ENCODE results near the gene SLC30A10. TPM values are rescaled to one million over a fixed set of nuclear protein-coding genes. Genes with fewer than 3 reads are reported as not detected.
"Not testable (repeated sequence)": the region's sequence is repeated elsewhere in the genome, so short reads cannot be mapped to it uniquely, and the experiment has no call there.

SLC30A10 gene
- total RNA-seq, 1 donor from 2014 or later, result 0.25 TPM

- Histone ChIP-seq H3K9me3 (no peaks in the 10 kb centered on the region), H3K4me1 (no peaks in the 10 kb centered on the region), H3K4me3 (no peak overlapping the region), H3K36me3 (no peaks in the 10 kb centered on the region), H3K27me3 (no peaks in the 10 kb centered on the region), H3K27ac (no peak overlapping the region)
- no peak for TF ChIP-seq CTCF (IDR thresholded peaks at IDR 0.05)
- TF ChIP-seq POLR2AphosphoS5 (IDR thresholded peaks at IDR 0.05; ENCODE audit: insufficient read depth in 1 of 2, low read depth in 1 of 2), result no peak
- no peak for TF ChIP-seq POLR2A (IDR thresholded peaks at IDR 0.05)
- no peak for DNase-seq (ENCODE audit: extremely low spot score in 2 of 2)
- intact Hi-C loops (cut with DNase I), result no loop called here
Measured at GRCh38 chr1:219876798-219877209, 51.6 kb downstream of the SLC30A10 start.

GRCh38 chr1:219875860-219876259 lies 52.5 kb downstream of the SLC30A10 start:
- Histone ChIP-seq H3K9me3 (no peaks in the 10 kb centered on the region), H3K4me1 (no peaks in the 10 kb centered on the region), H3K36me3 (no peaks in the 10 kb centered on the region), H3K27ac (no peak overlapping the region), H3K4me3 (no peak overlapping the region), H3K27me3 (no peaks in the 10 kb centered on the region)
- DNase-seq (ENCODE audit: extremely low spot score in 2 of 2), result no peak
- intact Hi-C loops (cut with DNase I), result no loop called here
- TF ChIP-seq CTCF (IDR thresholded peaks at IDR 0.05), result no peak
- TF ChIP-seq POLR2AphosphoS5 (IDR thresholded peaks at IDR 0.05; ENCODE audit: insufficient read depth in 1 of 2, low read depth in 1 of 2), result no peak
- no peak for TF ChIP-seq POLR2A (IDR thresholded peaks at IDR 0.05)

DNA sequence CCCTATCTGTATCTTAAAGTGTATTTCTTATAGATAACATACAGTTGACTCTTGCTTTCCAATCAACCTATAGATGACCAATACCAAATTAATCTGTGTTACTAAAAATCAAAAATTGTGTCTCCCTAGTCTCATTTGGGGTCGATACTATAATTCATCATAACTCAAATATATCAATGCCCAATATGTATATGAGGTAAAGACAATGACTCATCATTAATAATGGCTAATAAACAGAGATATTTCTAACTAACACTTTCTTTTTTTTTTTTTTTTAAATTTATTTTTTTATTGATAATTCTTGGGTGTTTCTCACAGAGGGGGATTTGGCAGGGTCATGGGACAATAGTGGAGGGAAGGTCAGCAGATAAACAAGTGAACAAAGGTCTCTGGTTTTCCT lies 55.8 kb downstream of the SLC30A10 start:
- DNase-seq (ENCODE audit: extremely low spot score in 2 of 2); H3K27me3 ChIP-seq; H3K36me3 ChIP-seq; H3K27ac ChIP-seq; intact Hi-C loops (cut with DNase I); H3K9me3 ChIP-seq; H3K4me3 ChIP-seq; H3K4me1 ChIP-seq: not testable (repeated sequence)

DNA sequence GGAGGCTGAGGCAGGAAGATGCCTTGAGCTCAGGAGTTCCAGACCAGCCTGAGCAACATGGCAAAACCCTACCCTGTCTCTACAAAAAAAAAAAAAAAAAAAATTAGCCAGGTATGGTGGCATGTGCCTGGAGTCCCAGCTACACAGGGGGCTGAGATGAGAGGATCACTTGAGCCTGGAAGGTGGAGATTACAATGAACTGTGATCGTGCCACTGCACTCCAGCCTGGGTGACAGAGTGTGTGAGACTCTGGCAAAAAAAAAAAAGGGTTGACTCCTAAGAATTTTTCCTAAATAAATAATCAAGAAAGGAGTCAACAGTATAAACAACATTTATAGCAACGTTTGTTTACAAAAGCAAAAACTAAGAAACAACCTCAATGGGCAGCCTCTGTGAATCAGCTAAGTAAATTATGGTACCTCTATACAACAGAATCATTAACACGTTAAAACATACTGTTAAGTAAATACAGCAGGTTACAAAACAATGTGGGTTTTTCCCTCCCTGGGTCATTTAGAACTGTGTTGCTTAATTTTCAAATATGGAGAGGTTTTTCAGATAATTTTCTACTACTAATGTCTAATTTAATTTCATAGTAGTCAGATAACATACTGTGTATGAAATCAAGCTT lies 56.8 kb downstream of the SLC30A10 start:
- intact Hi-C loops (cut with DNase I), result no loop called here
- TF ChIP-seq POLR2AphosphoS5 (IDR thresholded peaks at IDR 0.05; ENCODE audit: insufficient read depth in 1 of 2, low read depth in 1 of 2) (no peak), CTCF (IDR thresholded peaks at IDR 0.05) (no peak), POLR2A (IDR thresholded peaks at IDR 0.05) (no peak)
- Histone ChIP-seq H3K9me3 (no peaks in the 10 kb centered on the region), H3K27me3 (no peaks in the 10 kb centered on the region), H3K27ac (no peak overlapping the region), H3K4me3 (no peak overlapping the region), H3K4me1 (no peaks in the 10 kb centered on the region), H3K36me3 (no peaks in the 10 kb centered on the region)
- DNase-seq (ENCODE audit: extremely low spot score in 2 of 2), result no peak

DNA sequence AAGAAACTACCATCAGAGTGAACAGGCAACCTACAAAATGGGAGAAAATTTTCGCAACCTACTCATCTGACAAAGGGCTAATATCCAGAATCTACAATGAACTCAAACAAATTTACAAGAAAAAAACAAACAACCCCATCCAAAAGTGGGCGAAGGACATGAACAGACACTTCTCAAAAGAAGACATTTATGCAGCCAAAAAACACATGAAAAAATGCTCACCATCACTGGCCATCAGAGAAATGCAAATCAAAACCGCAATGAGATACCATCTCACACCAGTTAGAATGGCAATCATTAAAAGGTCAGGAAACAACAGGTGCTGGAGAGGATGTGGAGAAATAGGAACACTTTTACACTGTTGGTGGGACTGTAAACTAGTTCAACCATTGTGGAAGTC lies 59.7 kb downstream of the SLC30A10 start:
- H3K27ac ChIP-seq; H3K4me3 ChIP-seq; H3K27me3 ChIP-seq; H3K4me1 ChIP-seq; DNase-seq (ENCODE audit: extremely low spot score in 2 of 2); H3K36me3 ChIP-seq; intact Hi-C loops (cut with DNase I); H3K9me3 ChIP-seq: not testable (repeated sequence)

Small RNAs within 50 kb of the gene (small RNA-seq; reads per million reads assigned to genes)
- not detected for gene RF00012

Other genes with a start within 250 kb of the SLC30A10 start
- gene EPRS1, start 117.9 kb upstream of the SLC30A10 start, total RNA-seq, result 36.3 TPM
- 26.5 TPM for gene BPNT1, start 161.2 kb upstream of the SLC30A10 start, total RNA-seq
- gene IARS2, start 165.6 kb upstream of the SLC30A10 start, total RNA-seq, result 37.6 TPM